HFFc6 (cell line): ENCODE data around the gene TPSG1. TPM values are rescaled to one million over a fixed set of nuclear protein-coding genes. Genes with fewer than 3 reads are reported as not detected.

Experiments
- DNase-seq: peaks from one replicate; pipeline ENCODE4 v3.0.0-alpha.2; 2018
- H3K27ac Mint-ChIP-seq: 2 replicates; pipeline ENCODE4 v1.8.0; 2020; ENCODE audit warnings: mild to moderate bottlenecking, mixed read lengths
- H3K27me3 Mint-ChIP-seq: 2 replicates; pipeline ENCODE4 v1.8.0; 2021; ENCODE audit warnings: mild to moderate bottlenecking, moderate library complexity, mixed read lengths; ENCODE audit not compliant: insufficient read depth
- H3K36me3 Mint-ChIP-seq: 2 replicates; pipeline ENCODE4 v1.8.0; 2021; ENCODE audit warnings: low read depth, mixed read lengths
- H3K4me1 Mint-ChIP-seq: 2 replicates; pipeline ENCODE4 v1.8.0; 2020; ENCODE audit warnings: low read depth, mixed read lengths
- H3K4me3 Mint-ChIP-seq: 2 replicates; pipeline ENCODE4 v1.8.0; 2020; ENCODE audit warnings: mild to moderate bottlenecking, moderate library complexity, mixed read lengths
- H3K9me3 Mint-ChIP-seq: 2 replicates; pipeline ENCODE4 v1.8.0; 2020; ENCODE audit warnings: mild to moderate bottlenecking, mixed read lengths
- CTCF ChIP-seq: fragments of 200-600 bp; sonication (generic); IDR thresholded peaks from 2 replicates; pipeline ENCODE4 v1.5.0; 2021; ENCODE audit warnings: antibody characterized with exemption, mild to moderate bottlenecking
- total RNA-seq, 6 experiments: library from RNA; stranded (reverse); fragmentation: NEBNext Ultra II Directional; extraction: Animal tissue kit (Norgen Biotek cat#: 25700); gene quantifications; 2 replicates in 1 of 6; 3 replicates in 5 of 6; pipeline ENCODE4 v1.2.3, GENCODE V29; 2021

TPSG1 gene
- total RNA-seq, 6 experiments from 2014 or later, result 0.23 TPM; not detected in 5

GRCh38 chr16:1208239-1208830, 16.7 kb downstream of the TPSG1 start:
- Mint-ChIP-seq H3K4me3 (no peak overlapping the region), H3K9me3 (peaks cover 5% of the 10 kb centered on the region; the same call in 1 of the 2 replicates), H3K27ac (no peak overlapping the region), H3K4me1 (no peaks in the 10 kb centered on the region), H3K36me3 (no peaks in the 10 kb centered on the region), H3K27me3 (peaks cover 5% of the 10 kb centered on the region)
- no peak for DNase-seq
- TF ChIP-seq CTCF, result no peak

- Mint-ChIP-seq H3K27me3 (peaks cover 6% of the 10 kb centered on the region), H3K4me3 (no peak overlapping the region), H3K9me3 (peaks cover 5% of the 10 kb centered on the region; the same call in 1 of the 2 replicates), H3K27ac (no peak overlapping the region), H3K36me3 (no peaks in the 10 kb centered on the region), H3K4me1 (no peaks in the 10 kb centered on the region)
- TF ChIP-seq CTCF, result no peak
- no peak for DNase-seq
Observed at GRCh38 chr16:1206786-1207185, 18.3 kb downstream of the TPSG1 start.

- H3K4me1 Mint-ChIP-seq, result no peaks in the 10 kb centered on the region
- no peak overlapping the region for H3K4me3 Mint-ChIP-seq
- H3K27ac Mint-ChIP-seq, result no peak overlapping the region
- no peak for DNase-seq
- peaks cover 6% of the 10 kb centered on the region for H3K27me3 Mint-ChIP-seq
- TF ChIP-seq CTCF, result no peak
- H3K36me3 Mint-ChIP-seq, result no peaks in the 10 kb centered on the region
- peaks cover 8% of the 10 kb centered on the region; the same call in 1 of the 2 replicates for H3K9me3 Mint-ChIP-seq
Observed at GRCh38 chr16:1206326-1206725, 18.7 kb downstream of the TPSG1 start.

- Mint-ChIP-seq H3K4me3 (no peak overlapping the region), H3K27me3 (peaks cover 6% of the 10 kb centered on the region), H3K36me3 (0 out of 2 replicates have a peak, but pooled peaks cover under 1% of the 10 kb centered on the region)
Observed at GRCh38 chr16:1204933-1205332, 20.1 kb downstream of the TPSG1 start.

GRCh38 chr16:1202274-1202673, 22.8 kb downstream of the TPSG1 start:
- H3K27me3 Mint-ChIP-seq, result peaks cover 6% of the 10 kb centered on the region

More at GRCh38 chr16:1204933-1205332, 20.1 kb downstream of the TPSG1 start:
- no peak for DNase-seq
- no peak for TF ChIP-seq CTCF
- Mint-ChIP-seq H3K27ac (no peak overlapping the region), H3K4me1 (no peaks in the 10 kb centered on the region), H3K9me3 (peaks cover 12% of the 10 kb centered on the region)

More at GRCh38 chr16:1202274-1202673, 22.8 kb downstream of the TPSG1 start:
- H3K9me3 Mint-ChIP-seq, result peaks cover 14% of the 10 kb centered on the region
- no peak overlapping the region for H3K27ac Mint-ChIP-seq
- H3K36me3 Mint-ChIP-seq, result 0 out of 2 replicates have a peak, but pooled peaks cover 4% of the 10 kb centered on the region
- no peaks in the 10 kb centered on the region for H3K4me1 Mint-ChIP-seq
- H3K4me3 Mint-ChIP-seq, result no peak overlapping the region
- no peak for TF ChIP-seq CTCF
- no peak for DNase-seq
